HG02623 (cell line): ENCODE results near the gene CCDC152.

Experiments
- ATAC-seq: cut with Tn5 transposase; IDR thresholded peaks from one replicate; pipeline ENCODE4 v1.9.1; 2021; ENCODE audit warnings: moderate library complexity; ENCODE audit not compliant: unreplicated experiment

CCDC152 gene

DNA sequence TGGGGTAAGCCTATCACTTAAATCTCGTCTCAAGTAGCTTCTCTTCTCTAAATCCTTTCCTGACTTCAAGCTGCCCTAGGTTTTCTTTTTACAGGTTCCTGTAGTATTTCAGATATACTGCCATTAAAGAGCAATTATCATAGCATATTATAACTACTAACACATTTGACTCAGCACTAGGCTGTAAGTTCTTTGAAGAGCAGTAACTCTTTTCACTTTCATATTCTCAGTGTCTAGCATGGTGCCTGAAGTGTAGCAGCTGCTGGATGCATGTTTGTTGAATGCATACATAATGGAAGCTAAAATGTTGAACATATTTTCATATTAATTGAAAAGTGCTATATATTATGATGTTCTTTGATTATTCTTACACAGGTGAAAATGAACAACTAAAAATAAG lies 22.5 kb downstream of the CCDC152 start:
- ATAC-seq: peak; percentile 73

DNA sequence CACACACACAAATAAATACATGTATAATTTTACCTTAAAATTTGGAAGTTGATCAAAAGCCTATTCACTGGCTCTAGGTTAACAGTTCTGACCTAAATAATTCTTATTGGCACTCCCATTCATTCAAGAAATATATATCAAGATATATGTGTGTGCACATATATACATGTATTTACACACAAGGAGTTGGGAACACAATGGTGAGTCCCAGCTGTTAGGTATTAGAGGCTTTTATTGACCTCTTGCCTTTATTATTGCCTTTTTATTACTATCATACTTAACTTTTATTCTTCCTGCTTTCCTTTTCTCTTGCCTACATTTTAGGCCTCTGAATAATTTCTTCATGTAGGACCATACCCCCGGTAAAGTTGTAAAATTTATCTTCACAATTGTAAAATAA lies 25.0 kb downstream of the CCDC152 start:
- no peak for ATAC-seq

DNA sequence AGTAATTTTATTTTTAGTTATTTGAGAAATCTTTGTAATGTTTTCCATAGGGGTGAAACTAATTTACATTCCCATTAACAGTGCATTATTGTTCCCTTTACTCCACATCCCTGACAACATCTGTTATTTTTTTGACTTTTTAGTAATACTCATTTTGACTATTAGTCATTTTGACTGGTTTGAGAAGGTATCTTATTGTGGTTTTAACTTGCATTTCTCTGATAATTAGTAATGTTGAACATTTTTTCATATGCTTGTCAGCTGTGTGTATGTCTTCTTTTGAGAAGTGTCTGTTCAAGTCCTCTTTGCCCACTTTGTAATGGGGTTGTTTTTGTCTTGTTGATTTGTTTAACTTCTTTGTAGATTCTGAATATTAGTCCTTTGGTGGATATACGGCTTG lies 27.5 kb downstream of the CCDC152 start:
- ATAC-seq: no peak

DNA sequence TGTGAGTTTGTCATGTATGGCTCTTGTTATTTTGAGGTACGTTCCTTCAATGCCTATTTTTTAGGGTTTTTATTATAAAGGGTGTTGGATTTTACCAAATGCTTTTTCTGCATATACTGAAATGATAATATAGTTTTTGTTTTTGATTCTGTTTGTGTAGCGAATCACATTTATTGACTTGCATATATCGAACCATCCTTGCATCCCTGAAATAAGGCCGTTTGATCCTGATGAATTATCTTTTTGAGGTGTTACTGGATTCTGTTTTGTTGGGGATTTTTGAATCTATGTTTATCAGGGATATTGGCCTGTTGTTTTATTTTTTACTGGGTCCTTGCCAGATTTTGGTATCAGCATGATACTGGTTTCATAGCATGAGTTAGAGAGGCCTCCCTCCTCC lies 29.1 kb downstream of the CCDC152 start:
- ATAC-seq: no peak

DNA sequence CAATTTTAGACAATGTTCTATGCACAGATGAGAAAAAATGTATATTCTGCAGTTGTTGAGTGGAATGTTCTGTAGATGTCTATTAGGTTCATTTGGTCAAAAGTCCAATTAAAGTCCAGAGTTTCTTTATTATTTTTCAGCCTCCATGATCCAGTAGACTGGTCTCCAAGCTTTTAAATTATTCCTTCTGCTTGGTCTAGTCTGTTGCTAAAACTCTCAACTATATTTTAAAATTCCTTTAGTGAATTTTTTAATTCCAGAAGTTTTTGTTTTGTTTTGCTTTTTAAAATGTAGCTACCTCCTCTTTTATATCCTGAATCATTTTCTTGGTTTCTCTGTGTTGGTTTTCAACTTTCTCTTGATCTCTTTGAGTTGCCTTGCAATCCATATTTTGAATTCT lies 30.5 kb downstream of the CCDC152 start:
- ATAC-seq: no peak

DNA sequence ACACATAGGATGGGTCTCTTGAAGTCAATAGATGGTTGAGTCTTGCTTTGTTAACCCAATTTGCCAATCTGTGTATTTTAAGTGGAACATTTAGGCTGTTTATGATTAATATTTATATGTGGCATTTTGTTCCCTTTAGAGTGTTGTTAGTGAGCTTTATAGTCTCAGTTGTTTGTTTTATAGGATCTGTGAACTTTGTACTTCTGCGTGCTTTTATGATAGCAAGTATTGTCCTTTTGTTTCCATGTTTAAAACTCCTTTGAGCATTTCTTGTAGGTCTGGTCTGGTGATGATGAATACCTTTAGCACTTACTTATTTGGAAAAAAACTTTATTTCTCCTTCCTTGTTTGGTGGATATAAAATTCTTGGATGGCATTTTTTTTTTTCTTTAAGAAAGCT lies 31.2 kb downstream of the CCDC152 start:
- ATAC-seq: no peak

DNA sequence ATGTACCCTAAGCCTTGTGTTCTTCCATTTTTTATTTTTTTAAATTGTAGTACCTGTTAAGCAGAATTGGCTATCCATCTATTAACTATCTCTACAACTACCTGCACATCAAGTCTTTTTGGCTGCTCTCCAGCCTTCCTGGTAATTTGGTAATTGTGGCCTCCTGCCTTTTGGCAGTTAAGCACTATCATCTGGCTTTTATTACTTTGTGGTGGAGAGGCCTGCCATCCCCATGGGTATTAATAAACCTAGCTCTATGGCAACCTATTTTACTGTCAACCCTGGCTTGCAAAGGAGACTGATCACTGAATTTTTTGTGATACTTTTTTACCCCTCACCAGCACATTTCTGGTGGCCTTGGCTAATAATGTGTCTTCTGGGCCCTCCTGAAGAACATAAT lies 34.5 kb downstream of the CCDC152 start:
- no peak for ATAC-seq

DNA sequence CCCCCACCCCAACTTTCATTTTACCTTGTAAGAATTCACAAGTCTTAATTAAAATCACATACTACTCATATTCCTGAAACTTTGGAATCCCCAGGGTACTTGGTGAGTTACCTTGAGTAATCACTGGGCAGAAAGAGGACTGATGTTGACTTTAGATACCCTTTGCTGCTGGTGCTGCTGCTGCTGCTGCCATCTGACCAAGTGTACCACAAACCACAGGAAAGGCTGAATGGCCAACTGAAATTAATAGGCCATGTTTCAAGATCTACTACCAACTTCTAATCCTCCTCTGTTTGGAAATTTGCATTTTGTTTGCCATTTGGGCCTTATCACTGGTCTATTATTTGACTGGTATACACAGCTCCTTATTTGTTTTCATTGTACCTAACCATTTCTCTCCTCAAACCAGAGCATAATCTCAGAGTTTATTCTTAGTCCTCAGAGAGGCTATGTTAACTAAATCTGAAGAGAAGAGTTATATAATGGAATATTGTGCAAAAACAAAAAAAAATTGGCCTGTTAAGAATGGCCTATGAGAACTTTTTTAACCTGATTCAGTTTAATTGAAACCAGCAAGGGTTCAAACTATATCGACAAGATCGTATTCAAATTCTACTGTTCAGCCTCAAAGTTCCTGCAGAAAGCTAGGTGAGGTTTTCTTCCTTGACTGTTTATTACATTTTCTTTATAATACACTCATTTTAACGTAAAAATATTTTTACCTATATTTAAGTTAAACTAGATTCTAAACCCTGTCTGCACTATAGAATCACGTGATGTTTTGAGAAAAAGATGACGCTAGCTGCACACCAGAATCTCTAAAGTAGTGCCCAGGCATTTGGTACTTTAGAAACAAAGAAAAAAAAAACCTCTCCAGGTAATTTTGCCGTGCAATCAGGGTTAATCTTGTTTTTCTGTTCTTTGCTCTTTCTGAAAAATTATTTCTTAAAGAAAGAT lies 41.9 kb downstream of the CCDC152 start:
- ATAC-seq: no peak

DNA sequence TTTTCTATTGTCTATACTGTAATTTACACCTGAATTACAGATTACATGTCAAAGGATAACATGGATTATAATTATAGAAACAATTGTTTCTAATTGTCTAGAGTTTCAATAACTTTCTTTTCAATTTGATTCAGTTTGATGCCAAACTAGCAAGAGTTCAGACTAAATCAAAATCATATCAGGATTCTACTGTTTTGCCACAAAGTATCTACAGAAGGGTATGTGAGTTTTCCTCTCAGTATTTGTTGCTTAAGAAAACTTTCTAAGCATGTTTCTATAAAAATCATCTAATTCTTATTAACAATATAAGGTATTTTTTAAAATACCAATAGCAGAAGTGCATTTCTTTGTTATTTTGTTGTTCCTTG lies 42.6 kb downstream of the CCDC152 start:
- no peak for ATAC-seq

DNA sequence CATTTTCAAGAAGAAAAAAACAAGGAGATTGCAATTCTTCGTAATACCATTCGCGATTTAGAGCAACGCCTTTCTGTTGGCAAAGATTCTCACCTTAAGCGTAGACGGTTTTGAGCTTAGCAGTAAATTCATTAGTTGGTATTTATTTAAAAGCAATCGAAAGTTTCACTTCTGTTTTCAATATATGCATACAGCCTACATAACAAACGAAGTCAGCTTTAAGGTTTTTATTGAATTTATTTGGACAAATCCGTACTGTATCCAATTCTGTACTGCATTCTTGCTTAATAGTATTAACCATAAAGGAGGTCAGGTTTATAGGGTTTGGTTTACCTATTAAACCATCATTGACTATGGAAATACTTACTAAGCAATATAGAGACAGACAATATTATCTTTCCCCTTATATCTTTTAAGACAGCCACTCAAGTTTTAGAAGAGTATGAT lies 43.1 kb downstream of the CCDC152 start:
- ATAC-seq: no peak

DNA sequence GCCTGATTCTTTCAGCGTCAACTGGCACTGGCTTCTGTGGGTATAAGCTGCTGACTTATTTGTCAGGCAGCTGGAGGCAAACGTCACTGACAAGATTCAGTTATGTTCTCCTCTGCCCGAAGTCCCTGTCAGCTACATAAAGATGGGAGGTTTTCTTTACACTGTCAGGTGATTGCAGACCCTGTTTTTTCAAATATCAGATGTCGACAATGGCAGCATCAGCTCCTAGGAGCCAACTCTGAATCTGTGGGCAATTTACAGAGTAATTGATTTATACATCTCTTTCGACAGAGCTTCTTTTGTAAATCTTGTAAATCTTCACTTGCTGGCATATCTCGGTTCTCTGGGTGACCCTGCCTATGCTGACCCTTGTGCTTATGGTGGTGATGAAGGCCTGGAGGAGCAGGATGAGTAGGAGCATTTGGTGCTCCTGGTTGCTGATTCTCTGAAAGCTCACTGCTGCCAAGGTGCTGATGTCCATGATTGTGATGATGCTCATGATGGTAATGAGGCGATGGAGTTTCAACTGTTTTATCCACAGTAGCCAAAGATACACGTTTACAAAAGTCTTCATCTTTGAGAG lies 44.2 kb downstream of the CCDC152 start:
- ATAC-seq: no peak

DNA sequence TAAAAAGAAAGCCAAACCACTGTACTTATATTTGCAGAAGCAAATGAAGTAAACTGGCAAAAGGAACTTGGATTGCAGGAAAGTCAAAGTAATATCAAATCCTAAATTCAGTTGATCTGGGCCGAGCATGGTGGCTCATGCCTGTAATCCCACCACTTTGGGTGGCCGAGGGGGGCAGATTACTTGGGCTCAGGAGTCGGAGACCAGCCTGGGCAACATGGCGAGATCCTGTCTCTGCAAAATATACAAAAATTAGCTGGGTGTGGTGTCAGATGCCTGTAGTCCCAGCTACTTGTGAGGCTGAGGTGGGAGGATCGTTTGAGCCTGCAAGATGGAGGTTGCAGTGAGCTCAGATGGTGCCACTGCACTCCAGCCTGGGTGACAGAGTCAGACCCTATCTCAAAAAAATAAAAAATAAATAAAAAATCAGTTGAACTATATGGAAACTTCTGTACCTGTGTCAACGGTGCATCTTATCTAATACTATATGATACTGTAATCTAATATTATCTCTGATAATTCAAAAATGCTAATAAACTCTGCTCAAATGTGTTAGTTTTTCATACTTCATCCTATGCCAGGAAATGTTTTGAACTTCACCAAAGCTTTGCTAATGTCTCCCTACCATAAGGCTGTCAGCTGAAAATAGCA lies 45.0 kb downstream of the CCDC152 start:
- no peak for ATAC-seq

DNA sequence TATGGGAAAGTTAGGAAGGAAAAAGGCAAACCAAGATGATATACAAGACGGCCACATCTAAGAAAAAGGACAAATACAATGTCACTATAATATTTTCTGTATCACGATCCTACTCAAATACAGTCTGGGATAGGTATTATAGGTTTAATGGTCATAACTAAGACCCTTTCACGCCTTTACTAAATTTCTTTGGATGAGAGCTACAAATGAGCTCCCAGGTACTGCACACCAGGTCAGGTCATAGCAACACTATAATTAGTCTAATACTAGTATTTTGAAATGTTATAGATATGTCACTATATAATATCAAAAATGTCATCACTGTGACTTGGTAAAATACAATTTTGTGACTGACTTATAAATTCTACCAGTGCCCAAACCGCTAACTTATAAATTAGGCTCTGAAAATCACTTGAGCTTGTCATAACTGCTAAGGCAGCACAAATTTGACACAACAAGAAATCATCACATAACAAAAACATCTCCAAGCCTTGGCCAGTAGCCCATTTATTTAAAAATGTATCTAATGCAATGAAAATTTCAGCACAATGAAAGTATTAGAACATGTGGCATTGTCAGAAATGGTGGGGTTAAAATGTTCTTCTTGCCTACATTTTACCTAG lies 48.2 kb downstream of the CCDC152 start:
- ATAC-seq: no peak

DNA sequence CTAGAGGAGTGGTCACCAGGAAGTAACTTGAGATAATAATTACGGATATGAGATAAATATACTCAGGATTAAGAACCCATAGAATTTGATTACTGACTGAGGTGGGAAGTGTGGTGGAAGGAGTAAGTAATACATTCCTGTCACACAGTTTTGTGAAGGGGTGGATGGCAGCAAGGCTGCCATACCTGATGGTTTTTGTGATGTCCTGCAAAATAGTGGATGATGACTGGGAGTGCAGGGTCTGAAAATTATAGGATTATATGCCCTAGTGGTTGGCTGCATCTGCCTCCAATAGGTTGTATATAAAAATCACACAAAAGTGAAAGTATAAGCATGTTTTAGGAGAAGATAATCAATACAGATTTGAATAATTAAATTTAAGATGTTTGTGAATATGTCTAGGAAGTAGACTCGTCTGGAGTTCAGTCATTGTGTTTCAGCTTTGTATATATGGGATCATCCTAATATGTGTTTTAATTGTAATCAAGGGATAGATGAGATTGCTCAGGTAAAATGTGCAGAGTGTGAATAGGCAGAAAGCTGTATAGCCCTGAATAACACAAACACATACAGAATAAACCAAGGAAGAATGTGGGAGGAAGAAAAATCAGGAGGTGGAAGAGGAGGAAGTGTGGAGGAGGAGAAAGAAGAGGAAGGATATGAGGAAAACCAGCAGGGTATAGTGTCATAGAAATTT lies 49.5 kb downstream of the CCDC152 start:
- ATAC-seq: no peak

DNA sequence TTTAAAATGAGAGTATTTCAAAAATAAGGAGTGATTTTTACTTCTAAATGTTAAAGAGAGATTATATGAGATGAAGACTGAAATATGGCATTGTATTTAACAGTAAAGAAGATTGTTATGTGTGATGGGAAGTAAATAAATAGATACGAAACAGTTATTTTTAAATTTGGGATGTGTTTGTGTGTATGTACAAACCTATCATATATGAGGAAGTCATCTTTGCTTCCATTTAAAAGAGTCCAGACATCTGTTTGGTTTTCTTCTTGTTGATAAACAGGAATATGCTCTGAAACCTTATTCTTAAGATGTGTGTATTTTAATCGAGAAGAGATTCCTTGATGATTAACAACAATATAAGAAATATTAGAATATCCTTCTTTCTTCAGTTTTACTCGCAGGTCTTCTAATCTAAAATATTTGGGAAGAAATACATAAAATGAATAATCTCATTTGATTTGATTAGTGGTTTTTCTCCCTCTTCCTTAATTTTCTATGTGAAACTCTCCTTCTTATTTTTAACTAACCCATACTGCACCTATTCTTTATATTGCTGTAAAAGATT lies 50.2 kb downstream of the CCDC152 start:
- no peak for ATAC-seq

DNA sequence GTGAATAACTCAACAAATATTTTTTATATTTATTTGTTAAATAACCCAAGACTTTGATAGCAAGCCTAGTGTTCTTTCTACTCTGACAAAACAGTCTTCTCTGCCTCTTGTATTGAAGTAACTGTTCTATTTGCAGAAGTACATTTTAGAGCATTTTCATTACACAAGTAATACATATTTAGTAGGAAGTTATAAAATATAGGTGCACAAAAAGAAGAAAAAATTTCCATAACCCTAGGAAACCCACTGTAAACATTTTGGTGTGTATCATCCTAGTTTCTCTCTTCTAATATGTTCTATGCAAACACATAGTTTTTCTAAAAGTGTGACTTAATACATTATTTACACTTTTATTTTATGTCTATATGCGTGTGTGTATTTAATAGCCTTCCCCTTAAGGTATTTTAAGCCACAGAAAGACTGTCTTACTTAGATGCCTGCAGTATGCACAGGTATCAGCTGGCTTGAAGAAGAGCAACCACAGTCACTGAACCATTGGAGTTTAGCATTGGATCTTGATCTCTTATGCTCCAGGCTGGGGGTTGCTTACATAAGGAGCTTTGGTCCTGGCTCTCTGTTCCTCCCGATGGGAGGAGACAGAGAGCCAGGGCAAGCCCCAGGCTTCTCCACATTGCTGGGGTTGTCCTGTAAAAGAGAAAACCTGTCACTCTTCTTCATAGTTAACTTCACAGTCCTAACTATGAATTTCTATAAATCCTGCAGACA lies 51.3 kb downstream of the CCDC152 start:
- ATAC-seq: no peak

DNA sequence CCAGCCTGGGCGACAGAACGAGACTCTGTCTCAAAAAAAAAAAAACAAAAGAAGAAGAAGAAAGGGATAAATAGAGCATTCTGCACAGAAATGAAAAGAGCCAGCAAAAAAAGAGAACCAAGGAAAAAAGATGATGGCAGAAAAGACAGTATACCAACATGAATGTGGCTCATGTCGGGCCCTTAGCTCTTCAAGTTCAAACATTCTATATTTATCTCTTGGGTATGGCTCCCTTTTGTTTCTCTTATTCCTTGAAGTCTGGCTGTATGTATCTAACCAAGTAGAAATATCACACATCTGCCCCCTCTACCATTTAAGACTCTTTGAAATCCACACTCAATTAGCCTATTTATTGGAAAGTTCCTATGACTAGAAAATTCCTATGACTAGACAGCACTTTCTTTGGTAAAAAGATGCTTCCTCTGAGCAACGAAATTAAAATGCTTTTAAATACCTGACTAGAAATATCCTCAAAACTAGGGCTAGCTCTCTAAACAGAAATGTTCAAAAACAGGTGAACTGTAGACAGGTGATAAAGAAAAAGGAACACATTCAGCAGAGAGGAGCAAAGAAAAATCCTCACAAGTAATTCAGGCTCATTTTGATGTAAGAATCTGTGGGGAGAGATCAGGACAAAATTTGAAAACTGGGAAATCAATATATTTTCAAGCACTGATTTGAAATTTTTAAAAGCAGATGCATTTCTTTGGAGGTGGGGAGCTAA lies 52.4 kb downstream of the CCDC152 start:
- ATAC-seq: no peak

DNA sequence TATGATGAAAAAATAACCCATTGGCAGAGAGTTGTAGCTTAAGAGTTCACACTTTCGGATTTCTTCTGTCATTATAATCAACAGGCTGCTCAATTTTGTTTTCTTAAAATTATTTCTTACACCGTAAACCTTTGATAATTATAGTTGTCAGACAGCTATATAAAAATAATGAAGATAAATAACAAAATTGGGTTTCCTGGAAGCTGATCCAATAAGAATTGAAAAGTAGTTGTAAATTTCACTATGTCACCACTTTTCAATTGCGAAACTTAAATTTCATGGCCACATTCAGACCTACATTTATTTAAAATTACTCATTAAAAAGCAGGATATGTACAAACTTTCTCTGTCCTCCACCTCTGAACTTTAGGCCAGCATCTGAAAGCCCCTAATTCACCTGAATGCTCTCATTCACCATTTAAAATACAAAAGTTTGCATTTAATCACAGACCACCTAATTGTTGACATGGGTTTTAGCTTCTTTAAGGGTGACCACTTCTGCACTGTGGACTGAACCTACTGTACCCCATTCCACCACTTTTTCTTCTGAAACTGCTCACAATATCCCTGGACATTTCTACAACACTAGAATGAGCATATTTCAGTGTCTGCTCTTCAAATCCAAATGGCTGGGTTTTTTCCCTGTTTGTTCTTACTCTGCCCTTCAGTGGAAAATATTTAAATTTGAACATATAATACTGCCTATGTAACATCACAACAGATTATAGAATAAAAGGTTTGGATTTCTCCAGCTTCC lies 54.4 kb downstream of the CCDC152 start:
- ATAC-seq: no peak
